ENCODE measurements around the gene SPAG9. TPM values are rescaled to one million over a fixed set of nuclear protein-coding genes. Genes with fewer than 3 reads are reported as not detected.

SPAG9 gene, protein sequence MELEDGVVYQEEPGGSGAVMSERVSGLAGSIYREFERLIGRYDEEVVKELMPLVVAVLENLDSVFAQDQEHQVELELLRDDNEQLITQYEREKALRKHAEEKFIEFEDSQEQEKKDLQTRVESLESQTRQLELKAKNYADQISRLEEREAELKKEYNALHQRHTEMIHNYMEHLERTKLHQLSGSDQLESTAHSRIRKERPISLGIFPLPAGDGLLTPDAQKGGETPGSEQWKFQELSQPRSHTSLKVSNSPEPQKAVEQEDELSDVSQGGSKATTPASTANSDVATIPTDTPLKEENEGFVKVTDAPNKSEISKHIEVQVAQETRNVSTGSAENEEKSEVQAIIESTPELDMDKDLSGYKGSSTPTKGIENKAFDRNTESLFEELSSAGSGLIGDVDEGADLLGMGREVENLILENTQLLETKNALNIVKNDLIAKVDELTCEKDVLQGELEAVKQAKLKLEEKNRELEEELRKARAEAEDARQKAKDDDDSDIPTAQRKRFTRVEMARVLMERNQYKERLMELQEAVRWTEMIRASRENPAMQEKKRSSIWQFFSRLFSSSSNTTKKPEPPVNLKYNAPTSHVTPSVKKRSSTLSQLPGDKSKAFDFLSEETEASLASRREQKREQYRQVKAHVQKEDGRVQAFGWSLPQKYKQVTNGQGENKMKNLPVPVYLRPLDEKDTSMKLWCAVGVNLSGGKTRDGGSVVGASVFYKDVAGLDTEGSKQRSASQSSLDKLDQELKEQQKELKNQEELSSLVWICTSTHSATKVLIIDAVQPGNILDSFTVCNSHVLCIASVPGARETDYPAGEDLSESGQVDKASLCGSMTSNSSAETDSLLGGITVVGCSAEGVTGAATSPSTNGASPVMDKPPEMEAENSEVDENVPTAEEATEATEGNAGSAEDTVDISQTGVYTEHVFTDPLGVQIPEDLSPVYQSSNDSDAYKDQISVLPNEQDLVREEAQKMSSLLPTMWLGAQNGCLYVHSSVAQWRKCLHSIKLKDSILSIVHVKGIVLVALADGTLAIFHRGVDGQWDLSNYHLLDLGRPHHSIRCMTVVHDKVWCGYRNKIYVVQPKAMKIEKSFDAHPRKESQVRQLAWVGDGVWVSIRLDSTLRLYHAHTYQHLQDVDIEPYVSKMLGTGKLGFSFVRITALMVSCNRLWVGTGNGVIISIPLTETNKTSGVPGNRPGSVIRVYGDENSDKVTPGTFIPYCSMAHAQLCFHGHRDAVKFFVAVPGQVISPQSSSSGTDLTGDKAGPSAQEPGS (N-terminal part only)
- polyA plus RNA-seq (ENCODE audit: insufficient read length in 12 of 12): 100 to 1,000 TPM in 2 of 12 donors, 10 to 100 TPM in 10; 59.7 to 126 (median 80.5) TPM
- long read RNA-seq, donor 1, partial matches to known transcripts: 16 of 17 reads
- long read RNA-seq, donor 1, other reads (novel, unspliced or antisense): 0 of 17 reads
- long read RNA-seq, donor 2, full-length matches to known transcripts: 2 of 1,364 reads
- long read RNA-seq, donor 2, partial matches to known transcripts: 1,330 of 1,364 reads
- long read RNA-seq, donor 2, other reads (novel, unspliced or antisense): 32 of 1,364 reads
- long read RNA-seq, donor 3, partial matches to known transcripts: 0 of 3 reads
- long read RNA-seq, donor 3, other reads (novel, unspliced or antisense): 0 of 3 reads
- long read RNA-seq, donor 4, partial matches to known transcripts: 0 of 3 reads
- long read RNA-seq, donor 4, other reads (novel, unspliced or antisense): 0 of 3 reads
- long read RNA-seq, donor 5, full-length matches to known transcripts: 8 of 8 reads
- long read RNA-seq, donor 5, partial matches to known transcripts: 0 of 8 reads
- long read RNA-seq, donor 5, other reads (novel, unspliced or antisense): 0 of 8 reads
- long read RNA-seq, donor 6, full-length matches to known transcripts: 1 of 1 reads
- long read RNA-seq, donor 6, partial matches to known transcripts: 0 of 1 reads
- long read RNA-seq, donor 6, other reads (novel, unspliced or antisense): 0 of 1 reads
- long read RNA-seq, donor 7, full-length matches to known transcripts: 2 of 2 reads
- long read RNA-seq, donor 7, partial matches to known transcripts: 0 of 2 reads
- long read RNA-seq, donor 7, other reads (novel, unspliced or antisense): 0 of 2 reads
- long read RNA-seq, donor 8, full-length matches to known transcripts: 3 of 3 reads
- long read RNA-seq, donor 8, partial matches to known transcripts: 0 of 3 reads
- long read RNA-seq, donor 8, other reads (novel, unspliced or antisense): 0 of 3 reads
- long read RNA-seq, donor 9: 0 reads
- long read RNA-seq, donor 10, transcript SPAG9-207 (3 exons, 828 nt): major isoform, 5 of 6 reads
- long read RNA-seq, donor 10, partial matches to known transcripts: 0 of 6 reads
- long read RNA-seq, donor 10, other reads (novel, unspliced or antisense): 0 of 6 reads
- long read RNA-seq, donor 11, partial matches to known transcripts: 5 of 8 reads
- long read RNA-seq, donor 11, other reads (novel, unspliced or antisense): 0 of 8 reads

DNA sequence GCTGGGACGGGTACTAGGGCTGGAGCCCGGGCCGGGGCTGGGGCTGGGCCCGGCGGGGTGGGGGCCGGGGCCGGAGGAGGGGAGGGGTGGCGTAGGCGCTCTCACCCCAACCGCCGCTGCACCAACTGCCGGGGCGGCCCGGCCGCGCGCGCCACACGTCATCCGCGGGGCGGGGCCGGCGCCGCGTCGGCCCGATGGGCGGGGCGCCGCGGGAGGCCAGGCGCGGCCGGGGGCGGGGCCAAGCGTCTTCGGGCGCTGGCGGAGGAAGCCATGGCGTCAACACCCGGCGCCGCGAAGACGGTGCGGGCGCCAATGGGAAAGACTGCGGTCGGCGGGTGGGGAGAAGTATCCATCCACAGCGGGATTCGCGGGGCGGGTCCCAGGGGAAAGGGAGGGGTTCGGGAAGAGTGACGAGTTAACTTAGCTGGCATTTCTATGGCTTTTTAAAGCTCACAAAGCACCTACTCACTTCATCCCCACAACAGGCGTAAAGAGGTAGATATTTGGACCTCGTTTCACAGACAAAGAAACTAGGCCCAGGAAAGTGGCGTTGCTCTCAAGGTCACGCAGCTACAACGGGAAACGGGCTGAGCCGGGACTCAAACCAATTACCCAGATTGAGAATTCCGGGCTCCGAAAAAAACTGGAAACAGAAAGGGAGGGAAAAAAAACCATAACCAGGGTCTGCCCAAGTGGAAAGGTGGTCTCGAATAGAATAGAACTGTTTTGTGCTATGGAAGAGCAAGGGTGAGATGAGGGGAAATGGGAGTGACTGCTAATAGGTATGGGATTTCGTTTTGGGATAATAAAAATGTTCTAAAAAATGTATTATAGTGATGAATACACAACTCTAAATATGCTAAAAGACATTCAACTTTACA, at the start of gene SPAG9:
TSS of gene SPAG9 (minus strand) at position 130 of the 881 bp plus-strand sequence. CDS start 212 bp downstream, outside the sequence.
- peak; percentile 95 for DNase-seq

DNA sequence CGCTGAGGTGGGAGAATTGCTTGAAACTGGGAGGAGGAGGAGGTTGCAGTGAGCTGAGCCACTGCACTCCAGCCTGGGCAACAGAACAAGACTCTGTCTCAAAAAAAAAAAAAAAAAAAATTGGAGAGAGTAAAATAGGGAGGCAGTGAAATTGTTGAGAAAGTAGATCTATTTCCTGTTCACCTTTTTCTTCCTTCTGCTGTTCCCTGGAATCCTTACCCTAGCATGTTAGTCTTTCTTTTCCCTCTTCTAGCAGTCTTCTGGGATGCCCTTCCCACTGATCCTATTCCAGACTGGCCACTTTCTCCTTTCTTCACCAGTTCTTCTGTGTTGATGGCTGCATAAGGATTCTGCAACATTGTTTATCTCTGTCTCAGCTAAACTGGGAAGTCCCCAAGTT, 48.7 kb upstream of the SPAG9 start:
- DNase-seq: no peak

DNA sequence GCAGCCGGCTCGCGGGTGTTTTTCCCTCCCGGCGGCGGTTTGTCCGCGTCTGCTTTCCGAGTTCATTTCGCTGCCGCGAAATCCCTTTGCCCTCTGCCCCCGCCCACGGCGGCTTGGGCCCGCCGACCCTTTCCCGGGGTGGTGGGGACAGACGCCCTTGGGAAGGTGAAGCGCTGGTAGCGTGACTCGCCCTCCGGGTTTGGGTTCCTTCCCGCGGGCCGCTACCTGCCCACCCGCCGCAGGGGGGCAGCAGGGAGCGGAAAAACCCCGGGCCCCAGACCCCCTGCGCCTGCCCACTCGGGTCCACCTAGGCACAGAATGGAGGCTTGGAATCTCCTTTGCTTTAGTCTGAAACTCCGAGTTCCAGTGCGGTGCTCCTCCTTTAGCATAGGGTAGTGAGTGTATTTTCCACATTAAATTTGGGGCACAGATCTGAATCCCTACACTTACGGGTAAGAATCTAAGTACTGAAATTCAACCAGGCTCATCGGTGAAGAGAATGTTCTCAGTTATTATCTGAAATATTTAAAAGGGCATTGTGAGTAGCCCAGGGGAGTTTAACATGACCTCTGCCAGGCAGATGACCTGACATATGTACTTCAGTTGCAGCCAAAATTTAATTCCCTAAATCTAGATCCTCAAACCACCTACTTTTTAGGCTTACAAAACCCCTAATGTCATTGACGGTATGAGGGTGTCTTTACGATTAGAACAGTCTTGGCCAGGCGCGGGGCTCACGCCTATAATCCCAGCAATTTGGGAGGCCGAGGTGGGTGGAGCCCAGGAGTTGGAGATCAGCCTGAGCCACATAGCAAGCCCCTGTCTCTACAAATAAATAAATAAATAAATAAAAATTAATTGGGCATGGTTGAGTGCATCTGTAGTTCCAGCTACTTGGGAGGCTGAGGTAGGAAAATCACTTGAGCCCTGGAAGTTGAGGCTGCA, 46.6 kb upstream of the SPAG9 start:
- DNase-seq: peak; percentile 20

DNA sequence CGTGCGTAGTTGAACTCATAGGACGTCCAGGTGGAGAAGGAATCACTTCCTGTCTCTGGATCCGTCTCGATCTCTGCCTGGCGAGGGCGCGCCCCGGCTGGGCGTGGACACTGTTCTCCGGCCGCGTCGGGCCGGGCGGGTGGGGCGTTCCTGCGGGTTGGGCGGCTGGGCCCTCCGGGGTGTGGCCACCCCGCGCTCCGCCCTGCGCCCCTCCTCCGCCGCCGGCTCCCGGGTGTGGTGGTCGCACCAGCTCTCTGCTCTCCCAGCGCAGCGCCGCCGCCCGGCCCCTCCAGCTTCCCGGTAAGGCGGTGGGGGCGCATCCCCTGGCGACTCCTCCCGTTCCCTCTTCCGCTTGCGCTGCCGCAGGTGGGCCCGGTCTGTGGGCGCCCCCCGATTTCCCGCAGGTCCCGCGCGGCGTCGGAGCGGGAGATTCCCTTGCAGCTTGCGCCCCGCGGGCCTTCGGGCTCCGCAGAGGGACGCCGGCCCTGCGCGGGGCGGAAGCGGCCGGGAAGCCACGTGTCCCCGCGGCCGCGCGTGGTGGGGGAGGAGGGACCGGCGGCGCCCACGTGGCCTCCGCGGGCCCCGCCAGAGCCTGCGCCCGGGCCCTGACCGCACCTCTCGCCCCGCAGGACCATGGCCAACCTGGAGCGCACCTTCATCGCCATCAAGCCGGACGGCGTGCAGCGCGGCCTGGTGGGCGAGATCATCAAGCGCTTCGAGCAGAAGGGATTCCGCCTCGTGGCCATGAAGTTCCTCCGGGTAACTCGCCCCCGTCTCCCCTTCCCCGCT, 45.7 kb upstream of the SPAG9 start, which contains the start of gene NME2:
TSS of gene NME2 (plus strand) at position 214 of the 789 bp plus-strand sequence. CDS start at position 634, 420 bp downstream.
- DNase-seq: peak; percentile 85

DNA sequence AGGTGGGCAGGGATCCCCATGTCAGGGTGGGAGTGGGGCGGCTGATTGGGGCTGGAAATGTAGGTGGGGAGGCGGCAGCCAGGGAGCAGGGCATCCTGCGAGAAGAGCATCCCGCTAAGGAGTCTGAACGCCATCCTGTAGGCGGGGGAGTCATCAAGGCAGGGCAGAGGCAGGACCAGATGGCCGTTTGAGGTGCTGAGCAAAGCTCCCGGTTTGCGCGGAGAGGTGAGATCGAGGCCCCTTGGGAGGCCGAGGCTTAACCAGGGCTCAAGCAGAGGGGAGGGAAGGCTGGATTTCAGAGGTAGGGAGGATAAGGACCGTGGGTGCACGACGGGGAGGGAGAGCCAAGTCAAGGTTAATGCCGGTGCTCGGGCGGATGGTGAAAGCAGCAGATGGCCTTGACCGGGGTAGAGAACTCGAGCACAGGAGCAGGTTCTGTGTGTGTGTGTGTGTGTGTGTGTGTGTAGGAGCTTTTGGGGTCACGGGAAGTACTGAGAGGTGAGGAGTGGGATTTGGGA, 45.1 kb upstream of the SPAG9 start:
- DNase-seq: no peak

DNA sequence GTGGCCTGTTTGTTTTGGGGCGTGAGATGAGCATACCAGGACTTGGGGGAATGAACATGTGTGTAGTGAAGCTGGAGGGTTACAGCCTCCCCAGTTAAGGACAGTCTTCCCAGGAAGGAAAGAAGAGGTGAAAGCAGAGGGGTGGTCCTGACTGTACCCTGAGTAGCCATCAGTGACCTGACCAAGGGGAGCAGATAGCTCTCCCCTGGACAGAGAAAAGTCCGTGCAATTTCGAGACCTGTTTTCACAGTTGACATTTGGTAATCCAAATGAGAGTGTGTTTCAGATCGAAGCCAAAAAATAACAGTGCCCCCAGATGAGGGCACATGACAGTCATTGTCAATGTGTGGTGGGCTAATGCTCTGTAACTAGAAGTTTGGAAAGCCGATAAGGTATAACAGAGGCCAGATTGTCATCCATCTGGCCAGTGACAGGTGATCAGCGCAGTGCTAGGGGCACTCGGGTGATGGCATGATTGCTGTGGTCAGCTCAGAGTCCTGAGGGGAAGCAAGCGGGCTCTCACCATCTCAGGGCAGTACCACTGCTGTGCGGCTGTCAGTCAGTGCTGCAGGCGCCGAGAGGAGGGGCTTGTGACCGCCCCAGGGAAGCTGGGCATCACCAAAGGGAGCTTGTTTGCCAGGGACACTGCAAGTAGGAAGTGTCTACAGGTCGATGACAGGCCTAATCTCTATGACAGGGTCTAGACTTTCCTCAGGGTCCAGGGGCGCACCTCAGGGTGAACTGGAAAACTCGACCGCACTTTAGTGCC, 44.4 kb upstream of the SPAG9 start:
- DNase-seq: no peak

DNA sequence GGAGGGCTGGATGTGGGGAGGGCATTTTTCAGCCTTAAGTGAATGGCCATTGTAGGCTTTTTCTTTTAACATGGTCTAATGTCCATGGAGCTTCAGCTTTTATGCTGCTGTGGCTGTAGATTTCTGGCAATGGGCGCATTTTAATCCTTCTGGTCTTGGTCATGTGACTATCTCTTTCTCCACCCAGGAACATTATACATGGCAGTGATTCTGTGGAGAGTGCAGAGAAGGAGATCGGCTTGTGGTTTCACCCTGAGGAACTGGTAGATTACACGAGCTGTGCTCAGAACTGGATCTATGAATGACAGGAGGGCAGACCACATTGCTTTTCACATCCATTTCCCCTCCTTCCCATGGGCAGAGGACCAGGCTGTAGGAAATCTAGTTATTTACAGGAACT, 40.9 kb upstream of the SPAG9 start:
- DNase-seq: no peak

DNA sequence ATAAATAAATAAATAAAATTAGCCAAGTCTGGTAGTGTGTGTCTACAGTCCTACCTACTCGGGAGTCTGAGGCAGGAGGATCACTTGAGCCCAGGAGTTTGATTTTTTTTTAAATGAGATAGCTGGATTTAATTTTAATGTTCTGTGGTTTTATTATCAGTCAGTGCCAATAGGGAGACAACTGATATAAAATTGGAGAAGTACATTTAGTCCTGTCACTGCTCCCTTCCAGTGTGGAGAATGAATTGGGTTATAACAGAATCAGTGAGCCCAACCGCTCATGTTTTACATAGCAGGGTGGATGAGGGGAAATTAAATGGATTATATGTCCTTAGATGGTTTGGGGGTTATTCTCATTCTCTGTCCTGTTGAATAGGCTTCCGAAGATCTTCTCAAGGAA, 38.9 kb upstream of the SPAG9 start:
- DNase-seq: no peak

DNA sequence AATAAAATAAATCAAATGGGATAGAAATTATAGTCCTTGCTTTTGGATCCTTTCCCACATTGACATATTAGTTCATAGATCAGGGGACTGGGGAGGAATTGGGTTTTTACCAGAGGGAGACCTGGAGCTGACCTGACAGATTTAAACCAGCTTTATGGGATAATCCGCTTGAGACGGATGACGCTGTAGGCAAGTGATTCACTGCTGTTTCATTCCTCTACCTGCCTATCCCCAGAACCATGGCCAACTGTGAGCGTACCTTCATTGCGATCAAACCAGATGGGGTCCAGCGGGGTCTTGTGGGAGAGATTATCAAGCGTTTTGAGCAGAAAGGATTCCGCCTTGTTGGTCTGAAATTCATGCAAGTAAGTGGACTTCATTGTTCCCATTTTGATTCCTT, 34.7 kb upstream of the SPAG9 start:
- no peak for DNase-seq

DNA sequence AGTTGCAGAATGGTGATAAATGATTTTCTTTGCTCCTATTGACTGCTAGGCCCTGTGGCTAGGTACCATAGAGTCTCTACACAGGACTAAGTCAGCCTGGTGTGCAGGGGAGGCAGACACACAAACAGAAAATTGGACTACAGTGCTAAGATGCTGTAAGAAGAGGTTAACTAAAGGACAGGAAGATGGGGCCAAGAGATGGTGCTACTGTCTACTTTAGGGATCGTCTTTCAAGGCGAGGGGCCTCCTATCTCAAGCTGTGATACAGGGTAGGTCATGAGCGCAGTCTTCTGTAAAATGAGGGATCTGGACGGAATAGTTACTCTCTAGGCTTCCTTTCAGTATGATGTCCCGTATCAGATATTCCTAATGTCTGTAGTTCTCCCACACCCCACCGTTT, 33.5 kb upstream of the SPAG9 start:
- DNase-seq: peak; percentile 19

DNA sequence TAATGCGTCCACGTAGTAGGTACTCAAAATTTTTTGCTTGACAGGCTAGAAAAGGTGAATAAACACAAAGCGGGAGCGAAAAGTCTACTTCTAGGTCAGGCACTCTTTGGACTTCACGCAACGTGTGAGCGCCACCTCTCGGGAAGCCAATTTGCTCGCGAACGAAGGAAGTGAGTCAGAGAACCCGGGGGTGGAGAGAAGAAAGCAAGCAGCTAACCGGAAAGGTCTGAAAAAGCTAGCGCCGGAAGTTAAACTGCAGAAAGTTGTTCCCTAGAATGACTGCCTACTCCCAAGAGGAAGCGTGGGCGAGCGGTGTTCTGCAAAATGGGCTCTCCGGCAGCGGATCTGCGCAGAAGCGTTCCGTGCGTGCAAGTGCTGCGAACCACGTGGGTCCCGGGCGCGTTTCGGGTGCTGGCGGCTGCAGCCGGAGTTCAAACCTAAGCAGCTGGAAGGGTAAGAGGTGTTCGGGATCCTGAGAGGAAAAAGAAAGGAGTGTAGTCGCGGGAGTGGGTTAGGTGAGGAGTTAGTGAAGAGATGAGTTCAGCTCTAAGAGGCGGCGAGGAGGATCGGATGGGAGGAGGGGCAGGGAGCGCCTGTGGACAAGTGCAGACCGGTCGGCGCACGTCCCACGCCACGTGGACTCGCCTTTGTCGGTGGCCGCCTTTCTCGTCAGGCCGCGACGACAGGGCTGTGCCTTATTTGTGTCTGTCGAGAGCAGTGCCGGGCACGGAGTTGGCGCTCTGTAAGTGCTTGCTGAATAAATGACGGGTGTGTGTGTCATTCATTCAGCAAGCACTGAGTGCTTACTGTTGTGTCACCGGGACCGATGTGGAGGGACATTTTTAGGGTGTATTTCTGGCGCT, 32.8 kb upstream of the SPAG9 start, which contains the start of gene NME1:
TSS of gene NME1 (plus strand) at position 350 of the 863 bp plus-strand sequence. CDS start 2,096 bp downstream, outside the sequence.
- peak; percentile 99 for DNase-seq

DNA sequence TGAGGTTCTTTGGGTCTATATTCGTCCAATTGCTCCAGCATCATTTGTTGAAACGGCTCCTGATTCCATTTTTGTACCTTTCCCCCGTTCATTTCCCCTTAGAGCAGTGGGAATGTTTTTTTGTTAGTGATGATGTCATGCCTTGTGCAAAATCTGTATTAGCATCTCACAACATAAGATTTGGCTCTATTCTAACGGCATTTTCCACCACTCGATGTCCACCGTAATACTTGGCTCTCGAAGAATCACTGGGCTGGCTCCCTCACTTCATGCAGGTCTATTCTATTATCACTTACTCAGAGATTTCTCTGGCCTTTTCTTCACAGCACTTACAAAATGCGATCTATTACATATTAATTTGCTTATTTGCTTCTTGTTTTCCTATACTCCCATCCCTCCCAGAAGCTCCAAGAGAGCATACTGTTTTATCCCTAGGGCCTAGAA, 32.1 kb upstream of the SPAG9 start:
- no peak for DNase-seq

DNA sequence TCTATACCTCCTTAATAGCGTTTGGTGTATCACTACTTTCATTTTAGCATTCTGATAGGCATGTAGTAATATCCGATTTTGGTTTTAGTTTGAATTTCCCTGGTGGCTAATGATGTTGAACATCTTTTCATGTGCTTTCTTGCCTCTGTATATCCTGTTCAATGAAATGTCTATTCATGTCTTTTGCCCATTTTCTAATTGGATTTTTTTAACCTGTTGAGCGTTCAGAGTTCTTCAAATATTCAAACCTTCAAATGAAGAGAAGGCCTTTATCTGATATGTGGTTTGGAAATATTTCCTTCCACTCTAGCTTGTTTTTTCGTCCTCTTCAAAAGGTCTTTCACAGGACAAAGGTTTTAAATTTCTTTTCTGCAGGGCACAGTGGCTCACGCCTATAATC, 30.3 kb upstream of the SPAG9 start:
- no peak for DNase-seq

DNA sequence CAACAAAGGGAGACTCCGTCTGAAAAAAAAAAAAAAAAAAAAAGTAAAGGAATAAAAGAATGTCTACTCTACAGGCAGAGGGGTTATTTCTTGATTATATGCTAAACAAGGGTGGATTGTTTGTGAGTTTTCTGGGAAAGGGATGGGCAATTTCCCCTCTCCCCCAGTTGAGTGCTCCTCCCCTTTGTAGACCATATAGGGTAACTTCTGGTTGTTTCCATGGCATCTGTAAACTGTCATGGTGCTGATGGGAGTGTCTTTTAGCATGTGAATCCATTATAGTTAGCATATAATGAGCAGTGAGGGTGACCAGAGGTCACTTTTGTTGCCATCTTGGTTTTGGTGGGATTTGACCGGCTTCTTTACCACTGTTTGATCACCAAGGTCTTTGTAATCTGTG, 28.5 kb upstream of the SPAG9 start:
- DNase-seq: no peak
